Natural killer cell (primary cell): ENCODE data around the gene LINC01488. TPM values are rescaled to one million over a fixed set of nuclear protein-coding genes. Genes with fewer than 3 reads are reported as not detected.
A peak's percentile ranks its signal among the peaks of the same experiment; 100 is the strongest.

Experiments
- ATAC-seq, 3 donors: fragments of 150-1000 bp in 2 of 3; fragments of 200-7000 bp in 1 of 3; cut with Tn5 transposase; 1 replicate in 1 of 3; 2 replicates in 2 of 3; pipeline ENCODE4 v1.10.0; 2021; ENCODE audit warnings: mild to moderate bottlenecking in 2 of 3, moderate library complexity in 2 of 3
- DNase-seq, 2 donors: peaks; one replicate each; pipeline versions ENCODE4 v3.0.0 to v3.0.0-alpha.2; 2013 to 2021; ENCODE audit warnings: mixed read lengths in 1 of 2
- H3K27ac ChIP-seq: one replicate; pipeline ENCODE4 v1.5.1; 2013; ENCODE audit warnings: mild to moderate bottlenecking, low read length
- H3K27me3 ChIP-seq: one replicate; pipeline ENCODE4 v1.6.1; 2013; ENCODE audit warnings: low read length; ENCODE audit not compliant: control insufficient read depth, insufficient read depth
- H3K36me3 ChIP-seq: one replicate; pipeline ENCODE4 v1.6.1; 2013; ENCODE audit warnings: low read length; ENCODE audit not compliant: control insufficient read depth, insufficient read depth
- H3K4me1 ChIP-seq: one replicate; pipeline ENCODE4 v1.6.1; 2013; ENCODE audit warnings: low read length; ENCODE audit not compliant: control insufficient read depth, insufficient read depth
- H3K4me3 ChIP-seq: one replicate; pipeline ENCODE4 v1.5.1; 2013; ENCODE audit warnings: low read length
- H3K9me3 ChIP-seq: one replicate; pipeline ENCODE4 v1.6.1; 2013; ENCODE audit warnings: low read length; ENCODE audit not compliant: control insufficient read depth, insufficient read depth
- H3K27ac Mint-ChIP-seq, 2 donors: one replicate each; pipeline ENCODE4 v1.8.0; 2022; ENCODE audit warnings: mild to moderate bottlenecking in 2 of 2, mixed read lengths in 2 of 2, moderate library complexity in 1 of 2
- H3K27me3 Mint-ChIP-seq, 2 donors: one replicate each; pipeline ENCODE4 v1.8.0; 2022; ENCODE audit warnings: low read depth in 2 of 2, mixed read lengths in 2 of 2
- H3K36me3 Mint-ChIP-seq: one replicate; pipeline ENCODE4 v1.8.0; 2022; ENCODE audit warnings: mixed read lengths
- H3K4me1 Mint-ChIP-seq, 2 donors: one replicate each; pipeline ENCODE4 v1.8.0; 2022; ENCODE audit warnings: mixed read lengths in 2 of 2
- H3K4me3 Mint-ChIP-seq: one replicate; pipeline ENCODE4 v1.8.0; 2022; ENCODE audit warnings: mild to moderate bottlenecking, moderate library complexity, mixed read lengths
- H3K9me3 Mint-ChIP-seq, 2 donors: one replicate each; pipeline ENCODE4 v1.8.0; 2022; ENCODE audit warnings: mixed read lengths in 2 of 2
- WGBS: methylation state at CpG from one replicate; pipeline ENCODE4 v1.1.7; 2013; ENCODE audit warnings: missing lambda C conversion rate; ENCODE audit not compliant: insufficient coverage; 5-methylcytosine and 5-hydroxymethylcytosine counted together
- intact Hi-C: fragments of 100-400 bp; cut with micrococcal nuclease; formaldehyde crosslinking; loops from one replicate; pipeline ENCODE4 v1.14.2; 2022
- total RNA-seq, 4 donors: library from RNA; stranded (reverse); fragments of 120-200 nt in 1 of 4; gene quantifications; one replicate each; pipeline versions ENCODE4 v1.2.3 to v1.2.4, GENCODE V29; 2013 to 2022
- TF ChIP-seq, protein P1 (sequence below): fragments of 200-600 bp; IDR thresholded peaks from one replicate; pipeline ENCODE4 v1.8.0; 2022; ENCODE audit warnings: antibody characterized with exemption

The LINC01488 gene
- total RNA-seq, 3 donors from 2014 or later (not counting 1 experiment from before 2014, with no cell fraction given) = not detected

DNA sequence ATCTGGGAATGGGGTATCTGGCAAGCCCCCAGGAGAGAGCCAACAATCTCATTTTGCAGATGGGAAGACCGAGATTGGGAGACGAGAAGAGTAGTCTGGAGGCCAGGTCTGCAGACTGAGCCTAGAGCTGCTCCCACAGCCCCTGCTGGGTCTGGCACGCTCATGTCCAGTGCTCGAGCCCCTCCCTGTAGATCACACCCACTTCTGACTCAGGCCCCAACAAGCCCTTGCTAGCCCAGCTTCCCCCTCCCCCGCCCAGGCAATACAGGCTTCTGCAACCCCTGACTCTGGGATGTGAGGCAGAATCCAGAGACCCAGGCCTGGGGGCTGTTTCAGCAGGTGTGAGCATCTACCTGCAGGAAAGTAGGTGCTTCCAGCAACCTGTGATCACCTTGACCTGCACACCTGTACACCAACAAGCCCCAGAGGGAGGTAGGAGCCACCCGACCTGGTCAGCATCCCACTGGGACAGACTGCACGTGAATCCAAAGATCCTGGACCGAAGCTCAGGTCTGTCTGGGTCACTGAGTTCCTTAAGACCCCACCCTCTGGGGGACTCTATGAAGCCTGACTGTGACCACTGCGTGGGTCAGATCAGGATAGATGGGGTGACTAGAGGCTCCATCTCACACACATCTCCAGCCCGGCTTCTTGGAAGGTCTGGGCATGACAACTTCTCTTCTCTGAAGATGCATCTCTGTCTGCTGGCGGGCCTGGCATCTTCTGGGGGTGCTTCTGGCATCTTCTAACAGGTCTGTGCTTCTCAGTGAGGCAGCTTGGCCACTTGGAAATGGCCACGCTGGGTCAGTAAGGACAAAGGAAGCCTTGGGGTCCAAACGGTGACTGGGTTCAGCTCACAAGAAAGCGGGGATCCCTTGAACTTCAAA, 29.3 kb downstream of the LINC01488 start:
- no peak for DNase-seq
- H3K36me3 ChIP-seq = no peaks in the 10 kb centered on the region
- Mint-ChIP-seq H3K27me3 (peaks cover 0 to 27% of the 10 kb centered on the region in 2 donors), H3K36me3 (no peaks in the 10 kb centered on the region), H3K4me3 (no peak overlapping the region), H3K27ac (no peak overlapping the region), H3K9me3 (no peaks in the 10 kb centered on the region), H3K4me1 (peaks cover 5 to 9% of the 10 kb centered on the region in 2 donors)
- H3K4me1 ChIP-seq = no peaks in the 10 kb centered on the region
- H3K9me3 ChIP-seq = no peaks in the 10 kb centered on the region
- TF ChIP-seq, protein P1, sequence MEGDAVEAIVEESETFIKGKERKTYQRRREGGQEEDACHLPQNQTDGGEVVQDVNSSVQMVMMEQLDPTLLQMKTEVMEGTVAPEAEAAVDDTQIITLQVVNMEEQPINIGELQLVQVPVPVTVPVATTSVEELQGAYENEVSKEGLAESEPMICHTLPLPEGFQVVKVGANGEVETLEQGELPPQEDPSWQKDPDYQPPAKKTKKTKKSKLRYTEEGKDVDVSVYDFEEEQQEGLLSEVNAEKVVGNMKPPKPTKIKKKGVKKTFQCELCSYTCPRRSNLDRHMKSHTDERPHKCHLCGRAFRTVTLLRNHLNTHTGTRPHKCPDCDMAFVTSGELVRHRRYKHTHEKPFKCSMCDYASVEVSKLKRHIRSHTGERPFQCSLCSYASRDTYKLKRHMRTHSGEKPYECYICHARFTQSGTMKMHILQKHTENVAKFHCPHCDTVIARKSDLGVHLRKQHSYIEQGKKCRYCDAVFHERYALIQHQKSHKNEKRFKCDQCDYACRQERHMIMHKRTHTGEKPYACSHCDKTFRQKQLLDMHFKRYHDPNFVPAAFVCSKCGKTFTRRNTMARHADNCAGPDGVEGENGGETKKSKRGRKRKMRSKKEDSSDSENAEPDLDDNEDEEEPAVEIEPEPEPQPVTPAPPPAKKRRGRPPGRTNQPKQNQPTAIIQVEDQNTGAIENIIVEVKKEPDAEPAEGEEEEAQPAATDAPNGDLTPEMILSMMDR = no peak
- ATAC-seq = peak in 1 of 3 donors; percentile 5
- WGBS = 88% methylated on average over 14 of the region's 14 CpGs
- intact Hi-C loops = no loop called here
- H3K4me3 ChIP-seq = no peak overlapping the region
- H3K27ac ChIP-seq = no peak overlapping the region
- no peaks in the 10 kb centered on the region for H3K27me3 ChIP-seq

DNA sequence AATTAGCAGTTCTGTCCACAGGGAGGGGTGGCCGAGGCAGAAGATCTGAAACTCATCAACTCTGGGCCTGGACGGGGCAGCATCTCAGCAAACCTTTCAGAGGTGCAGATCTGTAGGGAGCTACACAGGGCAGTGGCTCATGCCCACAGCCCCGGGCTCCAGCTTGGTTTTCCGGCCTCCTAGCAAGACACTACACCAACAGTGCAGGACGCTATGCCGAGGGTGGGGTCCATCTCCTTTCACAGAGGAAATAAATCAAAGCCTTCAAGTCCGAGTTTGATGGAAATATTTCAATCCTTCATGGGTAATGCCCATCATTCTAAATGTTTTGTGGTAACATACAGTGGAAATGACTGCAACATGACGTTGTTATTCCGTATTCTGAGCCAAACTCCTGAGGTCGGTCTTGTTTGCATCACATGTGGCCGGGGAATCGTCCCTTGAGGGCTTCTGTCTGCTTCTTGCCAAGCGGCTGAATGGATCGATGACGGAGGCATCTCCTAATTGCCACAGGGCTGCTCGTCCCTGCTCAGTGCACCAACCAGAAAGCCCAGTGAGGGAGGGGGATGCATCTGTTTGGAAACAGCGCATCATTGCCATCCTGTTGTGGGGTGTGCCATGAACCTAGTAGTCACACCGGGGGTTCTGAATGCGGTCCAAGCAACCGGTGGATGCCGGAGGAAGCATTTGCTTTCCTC, 30.0 kb downstream of the LINC01488 start:
- Mint-ChIP-seq H3K27me3 (peaks cover 0 to 24% of the 10 kb centered on the region in 2 donors), H3K4me1 (peaks cover 5 to 12% of the 10 kb centered on the region in 2 donors), H3K27ac (no peak overlapping the region), H3K36me3 (no peaks in the 10 kb centered on the region), H3K4me3 (no peak overlapping the region), H3K9me3 (no peaks in the 10 kb centered on the region)
- TF ChIP-seq, protein P1 = no peak
- H3K36me3 ChIP-seq = no peaks in the 10 kb centered on the region
- WGBS = 92% methylated on average over 21 of the region's 21 CpGs
- H3K9me3 ChIP-seq = no peaks in the 10 kb centered on the region
- H3K4me1 ChIP-seq = no peaks in the 10 kb centered on the region
- DNase-seq = no peak
- H3K4me3 ChIP-seq = no peak overlapping the region
- no peak for ATAC-seq
- no peaks in the 10 kb centered on the region for H3K27me3 ChIP-seq
- intact Hi-C loops = no loop called here
- H3K27ac ChIP-seq = no peak overlapping the region

- Mint-ChIP-seq H3K27me3 (peaks cover 4 to 25% of the 10 kb centered on the region in 2 donors), H3K36me3 (no peaks in the 10 kb centered on the region), H3K4me3 (no peak overlapping the region), H3K4me1 (peaks cover 5 to 12% of the 10 kb centered on the region in 2 donors), H3K9me3 (no peaks in the 10 kb centered on the region), H3K27ac (no peak overlapping the region)
- H3K4me1 ChIP-seq = no peaks in the 10 kb centered on the region
- H3K36me3 ChIP-seq = no peaks in the 10 kb centered on the region
- H3K4me3 ChIP-seq = no peak overlapping the region
- intact Hi-C loops = no loop called here
- H3K9me3 ChIP-seq = no peaks in the 10 kb centered on the region
- no peak for ATAC-seq
- DNase-seq = no peak
- no peak overlapping the region for H3K27ac ChIP-seq
- TF ChIP-seq, protein P1 = no peak
- WGBS = 93% methylated on average over 8 of the region's 8 CpGs
- no peaks in the 10 kb centered on the region for H3K27me3 ChIP-seq
Measured at GRCh38 chr11:69512136-69512535, 30.7 kb downstream of the LINC01488 start.
